Raji (cell line): ENCODE data around the gene PLXDC2.

ENCODE experiments used
- POLR2A ChIP-seq: IDR thresholded peaks from 2 replicates; pipeline ENCODE4 v1.6.1; 2011; ENCODE audit warnings: low read depth, low read length, control low read depth; ENCODE audit not compliant: insufficient read depth

Gene PLXDC2

GRCh38 chr10:20034732-20035131 lies 218.5 kb downstream of the PLXDC2 start:
- no peak for TF ChIP-seq POLR2A

GRCh38 chr10:20040012-20040411 lies 223.8 kb downstream of the PLXDC2 start:
- TF ChIP-seq POLR2A, result no peak

- no peak for TF ChIP-seq POLR2A
Observed at GRCh38 chr10:20041931-20042330, 225.7 kb downstream of the PLXDC2 start.

GRCh38 chr10:20048161-20048560 lies 231.9 kb downstream of the PLXDC2 start:
- TF ChIP-seq POLR2A, result no peak

- TF ChIP-seq POLR2A, result no peak
Observed at GRCh38 chr10:20058135-20058534, 241.9 kb downstream of the PLXDC2 start.

GRCh38 chr10:20059084-20059835 lies 243.0 kb downstream of the PLXDC2 start:
- no peak for TF ChIP-seq POLR2A

- no peak for TF ChIP-seq POLR2A
Observed at GRCh38 chr10:20065814-20066213, 249.6 kb downstream of the PLXDC2 start.

- no peak for TF ChIP-seq POLR2A
Observed at GRCh38 chr10:20073167-20073566, 256.9 kb downstream of the PLXDC2 start.

- TF ChIP-seq POLR2A, result no peak
Observed at GRCh38 chr10:20075713-20076112, 259.5 kb downstream of the PLXDC2 start.

- no peak for TF ChIP-seq POLR2A
Observed at GRCh38 chr10:20084451-20084850, 268.2 kb downstream of the PLXDC2 start.

- TF ChIP-seq POLR2A, result no peak
Observed at GRCh38 chr10:20085115-20085514, 268.9 kb downstream of the PLXDC2 start.

- no peak for TF ChIP-seq POLR2A
Observed at GRCh38 chr10:20087353-20087752, 271.1 kb downstream of the PLXDC2 start.

- no peak for TF ChIP-seq POLR2A
Observed at GRCh38 chr10:20088061-20088701, 271.9 kb downstream of the PLXDC2 start.

GRCh38 chr10:20089879-20090278 lies 273.6 kb downstream of the PLXDC2 start:
- no peak for TF ChIP-seq POLR2A

GRCh38 chr10:20090831-20091230 lies 274.6 kb downstream of the PLXDC2 start:
- TF ChIP-seq POLR2A, result no peak

- TF ChIP-seq POLR2A, result no peak
Observed at GRCh38 chr10:20091698-20092097, 275.5 kb downstream of the PLXDC2 start.
